Stimulated activated CD4-positive, alpha-beta T cell treated with anti-CD3 and anti-CD28 coated beads, Interleukin-1b, Interleukin-23, amount 100 ng/mL, for 1 hour (primary cell): ENCODE measurements around the gene CPSF7.

Source experiments
- DNase-seq, 2 donors: peaks; one replicate each; pipeline ENCODE4 v3.0.0-alpha.2; 2020; ENCODE audit warnings: low read depth in 2 of 2

The CPSF7 gene

DNA sequence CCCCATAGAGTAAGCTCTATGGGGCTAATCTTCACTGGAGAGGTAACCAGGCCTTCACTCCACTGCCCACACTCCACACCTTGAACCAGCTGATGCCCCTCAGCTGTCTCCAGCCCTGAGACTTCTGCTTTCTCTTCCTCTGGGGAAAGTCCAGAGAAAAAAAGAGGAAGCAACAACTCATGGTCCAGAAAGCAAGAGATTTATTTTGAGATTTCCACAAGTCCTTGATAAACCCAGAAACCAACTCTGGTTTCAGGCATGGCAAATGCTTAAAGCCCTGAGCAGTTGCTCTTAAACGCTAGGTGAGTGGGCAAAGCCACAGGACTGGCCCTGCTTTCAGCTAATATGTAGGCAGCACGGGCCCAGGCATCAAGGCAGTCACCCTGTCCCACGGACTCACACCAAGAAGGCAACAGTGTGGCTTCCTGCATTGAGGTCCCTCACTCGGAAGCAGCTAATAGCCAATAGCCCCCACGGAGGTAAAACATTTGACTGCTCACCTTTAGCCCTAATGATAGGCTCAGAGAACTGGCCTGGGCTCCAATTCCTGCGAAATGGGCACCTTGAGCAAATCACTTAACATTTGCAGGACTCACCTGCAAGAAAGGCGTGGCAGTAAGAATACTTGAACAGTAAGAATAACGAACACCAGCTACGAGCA, 72.4 kb downstream of the CPSF7 start:
- no peak for DNase-seq

- no peak for DNase-seq
Measured at GRCh38 chr11:61356706-61357105, 73.1 kb downstream of the CPSF7 start.

DNA sequence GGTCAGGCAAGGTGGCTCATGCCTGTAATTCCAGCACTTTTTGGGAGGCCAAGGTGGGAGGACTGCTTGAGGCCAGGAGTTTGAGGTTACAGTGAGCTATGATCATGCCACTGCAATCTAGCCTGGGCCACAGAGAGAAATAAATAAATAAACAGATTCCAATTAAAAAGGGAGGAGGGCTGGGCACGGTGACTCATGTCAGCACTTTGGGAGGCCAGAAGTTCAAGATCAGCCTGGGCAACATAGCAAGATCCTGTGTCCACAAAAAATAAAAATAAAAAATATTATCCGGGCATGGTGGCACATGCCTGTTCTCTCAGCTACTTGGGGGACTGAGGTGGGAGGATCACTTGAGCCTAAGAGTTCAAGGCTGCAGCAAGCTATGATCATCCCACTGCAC, 75.6 kb downstream of the CPSF7 start:
- DNase-seq, result no peak

- DNase-seq, result no peak
Measured at GRCh38 chr11:61353131-61354067, 76.4 kb downstream of the CPSF7 start.
